ENCODE measurements around the gene DIABLO.

DNA sequence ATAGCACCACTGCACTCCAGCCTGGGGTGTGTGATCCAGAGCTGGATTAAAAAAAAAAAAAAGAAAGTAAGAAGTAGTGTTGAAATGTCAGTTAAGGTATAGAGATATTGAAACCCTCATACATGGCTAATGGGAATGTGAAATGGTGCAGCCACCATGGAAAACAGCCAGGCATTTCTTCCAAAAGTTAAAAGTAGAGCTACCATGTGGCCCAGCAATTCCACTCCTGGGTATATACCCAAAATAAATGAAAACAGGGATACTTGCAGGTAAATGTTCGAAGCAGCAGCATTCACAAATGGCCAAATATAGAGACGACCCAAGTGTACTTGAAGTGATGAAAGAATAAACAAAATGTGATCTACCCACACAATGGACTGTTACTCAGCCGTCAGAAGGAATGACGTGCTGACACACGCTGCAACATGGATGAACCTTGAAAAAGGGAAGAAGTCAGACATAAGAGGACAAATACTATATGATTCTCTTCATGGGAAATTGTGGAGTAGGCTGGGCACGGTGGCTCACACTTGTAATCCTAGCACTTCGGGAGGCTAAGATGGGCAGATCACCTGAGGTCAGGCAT is 67.1 kb downstream of the DIABLO start:
- no peak for TF ChIP-seq JUND (IDR thresholded peaks at IDR 0.05)
- TF ChIP-seq CTCF (IDR thresholded peaks at IDR 0.05 in 2 of 3, conservative IDR thresholded peaks at IDR 0.05 in 1 of 3; ENCODE audit: borderline replicate concordance in 1 of 3, insufficient read depth in 1 of 3, low read depth in 2 of 3, low read length in 2 of 3), result no peak
- TF ChIP-seq FOSL1 (IDR thresholded peaks at IDR 0.05; ENCODE audit: low read depth), result no peak
- TF ChIP-seq POLR2AphosphoS5 (IDR thresholded peaks at IDR 0.05; ENCODE audit: low read depth, low read length), result no peak
- no peak for TF ChIP-seq SRF (IDR thresholded peaks at IDR 0.05; ENCODE audit: low read depth)
- TF ChIP-seq RAD21 (IDR thresholded peaks at IDR 0.05; ENCODE audit: low read depth), result no peak
- no peak for TF ChIP-seq SIN3A (IDR thresholded peaks at IDR 0.05; ENCODE audit: low read depth)

Measured in HCT116 (cell line).